WTC11 (cell line): ENCODE data around the gene VPS41. TPM values are rescaled to one million over a fixed set of nuclear protein-coding genes. Genes with fewer than 3 reads are reported as not detected.

Experiments
- ATAC-seq: fragments of 200-7000 bp; cut with Tn5 transposase; 2 replicates; pipeline ENCODE4 v1.10.0; 2021; ENCODE audit warnings: mild to moderate bottlenecking, moderate library complexity
- CTCF ChIA-PET: fragments of 300-600 bp; sonication (Branson Sonifier 250); formaldehyde crosslinking; loops from one replicate; lab custom pipeline; 2021; ENCODE audit warnings: antibody characterized with exemption; lab: Charles Lee
- POLR2A ChIA-PET: fragments of 350-600 bp; sonication (Branson Sonifier 250); formaldehyde crosslinking; loops from one replicate; lab custom pipeline; 2021; ENCODE audit warnings: antibody characterized with exemption; lab: Charles Lee
- DNase-seq: peaks from one replicate; pipeline ENCODE4 v3.0.0; 2021; ENCODE audit warnings: low spot score
- H3K27ac Mint-ChIP-seq: 2 replicates; pipeline ENCODE4 v1.8.0; 2021; ENCODE audit warnings: mixed read lengths
- H3K27me3 Mint-ChIP-seq: 2 replicates; pipeline ENCODE4 v1.8.0; 2021; ENCODE audit warnings: low read depth, mild to moderate bottlenecking, moderate library complexity, mixed read lengths
- H3K36me3 Mint-ChIP-seq: 2 replicates; pipeline ENCODE4 v1.8.0; 2021; ENCODE audit warnings: mixed read lengths
- H3K4me1 Mint-ChIP-seq: 2 replicates; pipeline ENCODE4 v1.8.0; 2022; ENCODE audit warnings: mixed read lengths
- H3K4me3 Mint-ChIP-seq: 2 replicates; pipeline ENCODE4 v1.8.0; 2021; ENCODE audit warnings: mild to moderate bottlenecking, moderate library complexity, mixed read lengths
- H3K9me3 Mint-ChIP-seq: 2 replicates; pipeline ENCODE4 v1.8.0; 2021; ENCODE audit warnings: mixed read lengths
- AR ChIP-seq: fragments of 250-450 bp; sonication (Bioruptor Pico); IDR thresholded peaks from 2 replicates; pipeline ENCODE4 v1.9.0; 2021; ENCODE audit warnings: mild to moderate bottlenecking
- ATF3 ChIP-seq: sonication (generic); formaldehyde crosslinking; conservative IDR thresholded peaks from 2 replicates; pipeline ENCODE4 v1.8.1; 2022; ENCODE audit warnings: mild to moderate bottlenecking, missing genetic modification reagents
- CBFB ChIP-seq: sonication (generic); formaldehyde crosslinking; IDR thresholded peaks from 2 replicates; pipeline ENCODE4 v1.8.1; 2022; ENCODE audit warnings: mild to moderate bottlenecking, low read depth, missing genetic modification reagents
- CDX4 ChIP-seq: fragments of 250-450 bp; sonication (Bioruptor Pico); IDR thresholded peaks from 2 replicates; pipeline ENCODE4 v1.9.0; 2021; ENCODE audit warnings: moderate library complexity, mild to moderate bottlenecking, inconsistent platforms, borderline replicate concordance
- FOXK1 ChIP-seq: sonication (generic); formaldehyde crosslinking; IDR thresholded peaks from 2 replicates; pipeline ENCODE4 v1.8.0; 2022; ENCODE audit warnings: mild to moderate bottlenecking, moderate library complexity, missing genetic modification reagents
- FOXP1 ChIP-seq: sonication (generic); formaldehyde crosslinking; IDR thresholded peaks from 2 replicates; pipeline ENCODE4 v1.8.0; 2022; ENCODE audit warnings: missing genetic modification reagents, mild to moderate bottlenecking, moderate library complexity, borderline replicate concordance
- HMGA2 ChIP-seq: fragments of 250-450 bp; sonication (Bioruptor Pico); IDR thresholded peaks from 2 replicates; pipeline ENCODE4 v1.4.0; 2021; ENCODE audit warnings: mild to moderate bottlenecking, moderate library complexity
- HMGXB4 ChIP-seq: sonication (generic); formaldehyde crosslinking; IDR thresholded peaks from 2 replicates; pipeline ENCODE4 v1.8.1; 2023; ENCODE audit warnings: mild to moderate bottlenecking, moderate library complexity, missing genetic modification reagents
- IRF1 ChIP-seq: sonication (generic); formaldehyde crosslinking; IDR thresholded peaks from 2 replicates; pipeline ENCODE4 v1.8.0; 2023; ENCODE audit warnings: missing genetic modification reagents
- JUN ChIP-seq: sonication (generic); formaldehyde crosslinking; IDR thresholded peaks from 2 replicates; pipeline ENCODE4 v1.8.0; 2023; ENCODE audit warnings: mild to moderate bottlenecking, missing genetic modification reagents
- KAT7 ChIP-seq: sonication (generic); formaldehyde crosslinking; IDR thresholded peaks from 2 replicates; pipeline ENCODE4 v1.8.1; 2023; ENCODE audit warnings: missing genetic modification reagents, mild to moderate bottlenecking, borderline replicate concordance
- TCF7 ChIP-seq: sonication (generic); formaldehyde crosslinking; IDR thresholded peaks from 2 replicates; pipeline ENCODE4 v1.8.0; 2022; ENCODE audit warnings: mild to moderate bottlenecking, low read depth, missing genetic modification reagents, moderate library complexity
- USF2 ChIP-seq: sonication (generic); formaldehyde crosslinking; IDR thresholded peaks from 2 replicates; pipeline ENCODE4 v1.8.1; 2023; ENCODE audit warnings: mild to moderate bottlenecking, missing genetic modification reagents, moderate library complexity
- ZNF121 ChIP-seq: sonication (generic); formaldehyde crosslinking; IDR thresholded peaks from 2 replicates; pipeline ENCODE4 v1.8.0; 2023; ENCODE audit warnings: missing genetic modification reagents
- ZNF317 ChIP-seq: sonication (generic); formaldehyde crosslinking; IDR thresholded peaks from 2 replicates; pipeline ENCODE4 v1.8.1; 2023; ENCODE audit warnings: low read depth, mild to moderate bottlenecking, moderate library complexity, missing genetic modification reagents, borderline replicate concordance
- total RNA-seq: library from RNA; stranded (reverse); gene quantifications from 3 replicates; pipeline ENCODE4 v1.2.3, GENCODE V29; 2021
- TF ChIP-seq, protein P1 (sequence below): sonication (generic); formaldehyde crosslinking; IDR thresholded peaks from 2 replicates; pipeline ENCODE4 v1.8.1; 2022; ENCODE audit warnings: mild to moderate bottlenecking, moderate library complexity, missing genetic modification reagents
- TF ChIP-seq, protein P2 (sequence below): sonication (generic); formaldehyde crosslinking; IDR thresholded peaks from 2 replicates; pipeline ENCODE4 v1.8.1; 2023; ENCODE audit warnings: mild to moderate bottlenecking, missing genetic modification reagents, moderate library complexity
- TF ChIP-seq, protein P3 (sequence below): fragments of 250-450 bp; sonication (Bioruptor Pico); IDR thresholded peaks from 2 replicates; pipeline ENCODE4 v1.9.0; 2021; ENCODE audit warnings: mild to moderate bottlenecking, borderline replicate concordance
- TF ChIP-seq, protein P4 (sequence below): sonication (generic); formaldehyde crosslinking; IDR thresholded peaks from 2 replicates; pipeline ENCODE4 v1.8.0; 2022; ENCODE audit warnings: missing genetic modification reagents

The VPS41 gene
- total RNA-seq, 1 experiment from 2014 or later = 50.3 TPM

DNA sequence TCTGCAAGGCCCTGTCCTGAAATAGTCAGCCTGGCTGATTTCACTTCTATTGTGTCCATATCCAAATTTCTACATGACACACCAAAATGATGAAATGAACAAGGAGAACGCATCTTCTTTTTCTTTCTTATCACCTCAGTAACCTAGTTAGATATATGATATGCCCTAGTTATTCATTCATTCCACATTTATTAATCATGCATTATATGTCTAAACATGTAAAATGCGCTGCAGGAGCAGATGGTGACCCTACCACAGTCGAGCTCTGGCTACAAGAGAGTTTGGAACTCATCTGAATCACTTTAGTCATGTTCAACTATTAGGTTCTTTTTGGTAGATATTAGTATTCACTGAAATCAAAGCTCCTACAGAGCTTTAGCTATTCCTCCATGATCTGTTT lies 31.8 kb upstream of the VPS41 start (continued):
- TF ChIP-seq CBFB (no peak), HMGXB4 (no peak), TCF7 (no peak), KAT7 (CRISPR knock-in tag) (no peak), USF2 (CRISPR knock-in tag) (no peak), JUN (no peak)
- TF ChIP-seq, protein P1, sequence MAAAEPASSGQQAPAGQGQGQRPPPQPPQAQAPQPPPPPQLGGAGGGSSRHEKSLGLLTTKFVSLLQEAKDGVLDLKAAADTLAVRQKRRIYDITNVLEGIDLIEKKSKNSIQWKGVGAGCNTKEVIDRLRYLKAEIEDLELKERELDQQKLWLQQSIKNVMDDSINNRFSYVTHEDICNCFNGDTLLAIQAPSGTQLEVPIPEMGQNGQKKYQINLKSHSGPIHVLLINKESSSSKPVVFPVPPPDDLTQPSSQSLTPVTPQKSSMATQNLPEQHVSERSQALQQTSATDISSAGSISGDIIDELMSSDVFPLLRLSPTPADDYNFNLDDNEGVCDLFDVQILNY (CRISPR knock-in tag) = no peak
- TF ChIP-seq, protein P2, sequence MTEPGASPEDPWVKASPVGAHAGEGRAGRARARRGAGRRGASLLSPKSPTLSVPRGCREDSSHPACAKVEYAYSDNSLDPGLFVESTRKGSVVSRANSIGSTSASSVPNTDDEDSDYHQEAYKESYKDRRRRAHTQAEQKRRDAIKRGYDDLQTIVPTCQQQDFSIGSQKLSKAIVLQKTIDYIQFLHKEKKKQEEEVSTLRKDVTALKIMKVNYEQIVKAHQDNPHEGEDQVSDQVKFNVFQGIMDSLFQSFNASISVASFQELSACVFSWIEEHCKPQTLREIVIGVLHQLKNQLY = no peak

DNA sequence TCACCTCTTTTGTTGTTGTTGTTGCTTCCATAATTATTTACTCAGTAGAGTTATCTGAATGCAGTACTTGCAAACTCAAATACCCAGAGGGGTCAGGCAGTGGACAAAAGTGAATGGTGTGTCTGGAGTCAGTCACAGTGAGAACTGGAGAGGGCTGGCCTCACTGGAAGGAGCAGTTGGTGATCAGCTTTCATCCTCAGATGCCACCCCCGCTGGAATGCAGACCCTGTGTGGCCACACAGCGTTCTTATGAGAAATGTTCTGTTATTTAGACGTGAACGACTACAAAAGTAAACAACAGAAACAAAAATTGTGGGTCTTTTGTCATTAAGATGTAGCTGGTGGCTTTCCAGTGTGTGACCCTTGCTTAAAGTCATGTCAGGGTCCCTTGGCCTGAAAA lies 29.6 kb upstream of the VPS41 start:
- Mint-ChIP-seq H3K27me3 (no peaks in the 10 kb centered on the region), H3K4me3 (no peak overlapping the region), H3K4me1 (peaks cover 19% of the 10 kb centered on the region), H3K9me3 (no peaks in the 10 kb centered on the region), H3K27ac (no peak overlapping the region), H3K36me3 (no peaks in the 10 kb centered on the region)
- ChIA-PET POLR2A (no interaction called here), CTCF (interaction anchor here (0.6 to 1.7 kb wide), 2 partner anchors 97 to 515 kb away, joined by 3 to 6 read pairs; no protein-coding TSS in a partner anchor)
- no peak; the same call in 1 of the 2 replicates for ATAC-seq
- no peak for DNase-seq
- TF ChIP-seq FOXK1 = no peak
- TF ChIP-seq ATF3 = no peak
- no peak for TF ChIP-seq ZNF121 (CRISPR knock-in tag)
- no peak for TF ChIP-seq FOXP1 (CRISPR knock-in tag)
- TF ChIP-seq, protein P3, sequence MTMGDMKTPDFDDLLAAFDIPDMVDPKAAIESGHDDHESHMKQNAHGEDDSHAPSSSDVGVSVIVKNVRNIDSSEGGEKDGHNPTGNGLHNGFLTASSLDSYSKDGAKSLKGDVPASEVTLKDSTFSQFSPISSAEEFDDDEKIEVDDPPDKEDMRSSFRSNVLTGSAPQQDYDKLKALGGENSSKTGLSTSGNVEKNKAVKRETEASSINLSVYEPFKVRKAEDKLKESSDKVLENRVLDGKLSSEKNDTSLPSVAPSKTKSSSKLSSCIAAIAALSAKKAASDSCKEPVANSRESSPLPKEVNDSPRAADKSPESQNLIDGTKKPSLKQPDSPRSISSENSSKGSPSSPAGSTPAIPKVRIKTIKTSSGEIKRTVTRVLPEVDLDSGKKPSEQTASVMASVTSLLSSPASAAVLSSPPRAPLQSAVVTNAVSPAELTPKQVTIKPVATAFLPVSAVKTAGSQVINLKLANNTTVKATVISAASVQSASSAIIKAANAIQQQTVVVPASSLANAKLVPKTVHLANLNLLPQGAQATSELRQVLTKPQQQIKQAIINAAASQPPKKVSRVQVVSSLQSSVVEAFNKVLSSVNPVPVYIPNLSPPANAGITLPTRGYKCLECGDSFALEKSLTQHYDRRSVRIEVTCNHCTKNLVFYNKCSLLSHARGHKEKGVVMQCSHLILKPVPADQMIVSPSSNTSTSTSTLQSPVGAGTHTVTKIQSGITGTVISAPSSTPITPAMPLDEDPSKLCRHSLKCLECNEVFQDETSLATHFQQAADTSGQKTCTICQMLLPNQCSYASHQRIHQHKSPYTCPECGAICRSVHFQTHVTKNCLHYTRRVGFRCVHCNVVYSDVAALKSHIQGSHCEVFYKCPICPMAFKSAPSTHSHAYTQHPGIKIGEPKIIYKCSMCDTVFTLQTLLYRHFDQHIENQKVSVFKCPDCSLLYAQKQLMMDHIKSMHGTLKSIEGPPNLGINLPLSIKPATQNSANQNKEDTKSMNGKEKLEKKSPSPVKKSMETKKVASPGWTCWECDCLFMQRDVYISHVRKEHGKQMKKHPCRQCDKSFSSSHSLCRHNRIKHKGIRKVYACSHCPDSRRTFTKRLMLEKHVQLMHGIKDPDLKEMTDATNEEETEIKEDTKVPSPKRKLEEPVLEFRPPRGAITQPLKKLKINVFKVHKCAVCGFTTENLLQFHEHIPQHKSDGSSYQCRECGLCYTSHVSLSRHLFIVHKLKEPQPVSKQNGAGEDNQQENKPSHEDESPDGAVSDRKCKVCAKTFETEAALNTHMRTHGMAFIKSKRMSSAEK (CRISPR knock-in tag) = no peak
- no peak for TF ChIP-seq AR (CRISPR knock-in tag)
- TF ChIP-seq, protein P4, sequence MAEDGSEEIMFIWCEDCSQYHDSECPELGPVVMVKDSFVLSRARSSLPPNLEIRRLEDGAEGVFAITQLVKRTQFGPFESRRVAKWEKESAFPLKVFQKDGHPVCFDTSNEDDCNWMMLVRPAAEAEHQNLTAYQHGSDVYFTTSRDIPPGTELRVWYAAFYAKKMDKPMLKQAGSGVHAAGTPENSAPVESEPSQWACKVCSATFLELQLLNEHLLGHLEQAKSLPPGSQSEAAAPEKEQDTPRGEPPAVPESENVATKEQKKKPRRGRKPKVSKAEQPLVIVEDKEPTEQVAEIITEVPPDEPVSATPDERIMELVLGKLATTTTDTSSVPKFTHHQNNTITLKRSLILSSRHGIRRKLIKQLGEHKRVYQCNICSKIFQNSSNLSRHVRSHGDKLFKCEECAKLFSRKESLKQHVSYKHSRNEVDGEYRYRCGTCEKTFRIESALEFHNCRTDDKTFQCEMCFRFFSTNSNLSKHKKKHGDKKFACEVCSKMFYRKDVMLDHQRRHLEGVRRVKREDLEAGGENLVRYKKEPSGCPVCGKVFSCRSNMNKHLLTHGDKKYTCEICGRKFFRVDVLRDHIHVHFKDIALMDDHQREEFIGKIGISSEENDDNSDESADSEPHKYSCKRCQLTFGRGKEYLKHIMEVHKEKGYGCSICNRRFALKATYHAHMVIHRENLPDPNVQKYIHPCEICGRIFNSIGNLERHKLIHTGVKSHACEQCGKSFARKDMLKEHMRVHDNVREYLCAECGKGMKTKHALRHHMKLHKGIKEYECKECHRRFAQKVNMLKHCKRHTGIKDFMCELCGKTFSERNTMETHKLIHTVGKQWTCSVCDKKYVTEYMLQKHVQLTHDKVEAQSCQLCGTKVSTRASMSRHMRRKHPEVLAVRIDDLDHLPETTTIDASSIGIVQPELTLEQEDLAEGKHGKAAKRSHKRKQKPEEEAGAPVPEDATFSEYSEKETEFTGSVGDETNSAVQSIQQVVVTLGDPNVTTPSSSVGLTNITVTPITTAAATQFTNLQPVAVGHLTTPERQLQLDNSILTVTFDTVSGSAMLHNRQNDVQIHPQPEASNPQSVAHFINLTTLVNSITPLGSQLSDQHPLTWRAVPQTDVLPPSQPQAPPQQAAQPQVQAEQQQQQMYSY (CRISPR knock-in tag) = no peak
- no peak for TF ChIP-seq ZNF317 (CRISPR knock-in tag)
- TF ChIP-seq IRF1 (CRISPR knock-in tag) = no peak
- no peak for TF ChIP-seq TCF7
- TF ChIP-seq CDX4 = no peak
- TF ChIP-seq HMGA2 (CRISPR knock-in tag) = no peak
